Inferior parietal cortex (tissue), 1 donor: ENCODE measurements around the gene USH1G.
"Not testable (repeated sequence)": the region's sequence is repeated elsewhere in the genome, so short reads cannot be mapped to it uniquely, and the experiment has no call there.

Experiments used
- DNase-seq: peaks from one replicate; pipeline ENCODE4 v3.0.0-alpha.2; 2016; ENCODE audit errors: extremely low spot score

Gene USH1G

DNA sequence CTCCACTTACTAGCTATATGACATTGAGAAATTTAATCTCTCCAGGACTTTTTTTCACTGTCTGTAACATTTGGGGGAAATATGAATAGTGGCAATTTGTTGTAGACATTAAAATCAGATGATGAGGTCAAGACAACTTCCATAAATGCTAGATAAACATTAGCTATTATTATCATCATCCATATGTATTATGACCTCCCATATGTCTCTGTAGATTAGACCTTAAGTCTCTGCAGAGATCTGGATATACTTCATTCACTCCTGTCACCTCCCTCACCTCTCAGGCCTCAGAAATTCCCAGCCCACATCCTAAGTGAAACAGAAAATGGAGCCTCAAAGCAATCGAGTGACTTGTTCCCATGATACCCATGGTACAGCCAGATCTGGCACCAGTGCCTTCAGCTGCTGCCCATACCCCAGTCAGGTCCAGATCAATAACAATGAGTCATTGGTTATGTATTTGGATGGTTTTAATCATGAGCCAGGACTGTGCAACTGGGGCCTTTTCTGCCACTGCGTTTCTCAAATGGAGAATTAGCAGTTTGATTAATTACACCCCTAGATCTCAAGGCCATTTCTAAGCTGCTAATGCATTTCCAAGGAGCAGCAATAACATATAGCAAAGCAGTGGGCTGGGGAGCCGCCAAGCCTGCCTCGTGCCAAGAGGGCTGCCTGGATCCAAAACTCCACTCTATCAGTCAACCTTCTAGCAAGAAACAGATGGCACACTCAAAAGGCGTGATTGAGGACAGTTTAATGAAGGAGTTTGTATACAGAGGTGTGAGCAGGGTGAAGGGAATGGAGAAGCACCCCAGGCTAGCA is 47.7 kb downstream of the USH1G start:
- no peak for DNase-seq

GRCh38 chr17:74874615-74875037 is 48.4 kb downstream of the USH1G start:
- no peak for DNase-seq

DNA sequence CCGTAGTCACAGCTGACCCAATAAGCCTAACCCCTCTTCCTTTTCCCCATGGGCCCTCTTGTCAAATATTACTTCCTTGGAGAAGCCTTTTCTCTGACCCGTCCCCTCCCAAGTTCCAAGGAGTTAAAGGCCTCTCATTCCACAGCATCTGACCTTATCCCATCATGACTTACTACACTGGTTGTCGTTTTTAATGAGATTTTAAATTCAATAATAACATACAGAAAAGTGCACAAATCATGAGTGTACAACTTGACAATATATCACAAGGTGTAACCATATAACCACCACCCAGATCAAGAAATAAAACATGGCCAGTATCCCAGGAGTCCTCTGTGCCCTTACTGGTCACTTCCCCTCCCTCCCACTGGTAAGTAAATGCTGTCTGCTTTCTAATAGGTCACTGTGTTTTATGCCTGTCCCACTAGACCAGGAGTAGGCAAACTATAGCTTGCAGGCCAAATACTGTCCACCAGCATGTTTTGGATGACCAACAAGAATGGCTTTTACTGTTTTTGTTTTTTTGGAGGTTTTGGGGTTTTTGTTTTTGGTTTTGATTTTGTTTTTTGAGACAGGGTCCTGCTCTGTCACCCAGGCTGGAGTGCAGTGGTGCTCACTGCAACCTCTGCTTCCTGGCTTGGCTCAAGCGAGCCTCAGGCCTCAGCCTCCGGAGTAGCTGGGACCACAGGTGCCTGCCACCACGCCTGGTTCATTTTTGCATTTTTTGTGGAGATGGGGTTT is 49.0 kb downstream of the USH1G start:
- DNase-seq = no peak

DNA sequence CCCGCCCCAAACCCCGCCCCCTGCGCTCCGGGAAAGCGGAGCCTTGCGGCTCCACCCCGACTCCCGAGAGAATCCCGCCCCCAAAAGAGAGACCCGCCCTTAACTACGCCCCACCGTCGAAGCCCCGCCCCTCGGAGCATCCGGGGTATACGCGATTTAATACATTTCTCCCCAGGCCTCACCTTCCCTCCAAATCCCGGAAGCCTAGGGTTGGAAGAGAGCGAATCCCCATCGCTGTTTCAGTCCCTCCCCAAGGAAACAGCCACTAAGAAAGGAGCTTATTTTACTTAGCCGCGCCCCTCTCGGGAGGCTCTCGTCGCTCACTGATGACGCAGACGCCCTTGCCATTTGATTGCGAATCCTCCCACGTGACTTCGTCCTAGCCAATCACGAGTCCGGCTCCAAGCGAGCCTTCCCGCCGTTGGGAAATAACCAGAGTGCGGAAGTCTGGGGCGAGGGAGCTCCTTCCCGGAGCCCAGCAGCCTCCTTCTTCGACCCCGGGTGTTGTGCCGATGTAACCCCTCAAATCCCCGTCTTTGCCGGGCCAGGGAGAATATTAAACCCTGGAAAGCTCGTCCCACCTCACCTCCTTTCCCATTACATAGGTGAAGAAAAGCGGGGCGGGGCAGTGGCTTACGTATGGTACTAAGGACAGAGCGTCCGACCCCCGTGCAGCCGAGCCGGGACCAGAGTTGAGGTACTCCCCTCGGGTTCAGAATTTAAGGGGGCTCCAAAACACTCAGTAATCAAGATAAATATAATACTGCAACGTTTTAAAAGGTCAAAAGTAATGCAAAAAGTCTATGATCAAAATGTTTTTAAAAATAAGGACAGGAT is 49.8 kb downstream of the USH1G start:
- peak; percentile 100 for DNase-seq

- DNase-seq = no peak
These were observed 50.6 kb downstream of the USH1G start, which contains the start of gene FDXR for GRCh38 chr17:74872313-74873036. Gene FDXR (minus strand): TSS chr17:74872994. CDS start chr17:74872944, 50 bp downstream.

- DNase-seq = no peak
These were observed 51.5 kb downstream of the USH1G start for GRCh38 chr17:74871356-74872076.

DNA sequence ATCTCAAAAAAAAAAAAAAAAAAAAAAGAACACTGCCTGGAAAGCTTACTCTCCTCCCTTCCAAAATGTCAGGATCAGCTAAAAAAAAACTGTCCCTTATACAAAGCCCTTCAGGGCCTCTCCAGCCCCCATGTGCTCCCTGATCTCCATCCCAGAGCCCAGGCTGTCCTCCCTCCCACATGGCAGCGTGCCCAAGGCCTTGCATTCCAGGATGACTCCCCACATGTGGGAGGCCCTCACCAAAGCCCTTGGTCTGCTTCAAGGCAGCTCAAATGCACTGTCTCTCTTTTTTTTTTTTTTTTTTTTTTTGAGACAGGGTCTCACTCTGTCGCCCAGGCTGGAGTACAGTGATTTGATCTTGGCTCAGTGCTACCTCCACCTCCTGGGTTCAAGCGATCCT is 52.5 kb downstream of the USH1G start:
- no peak for DNase-seq

DNA sequence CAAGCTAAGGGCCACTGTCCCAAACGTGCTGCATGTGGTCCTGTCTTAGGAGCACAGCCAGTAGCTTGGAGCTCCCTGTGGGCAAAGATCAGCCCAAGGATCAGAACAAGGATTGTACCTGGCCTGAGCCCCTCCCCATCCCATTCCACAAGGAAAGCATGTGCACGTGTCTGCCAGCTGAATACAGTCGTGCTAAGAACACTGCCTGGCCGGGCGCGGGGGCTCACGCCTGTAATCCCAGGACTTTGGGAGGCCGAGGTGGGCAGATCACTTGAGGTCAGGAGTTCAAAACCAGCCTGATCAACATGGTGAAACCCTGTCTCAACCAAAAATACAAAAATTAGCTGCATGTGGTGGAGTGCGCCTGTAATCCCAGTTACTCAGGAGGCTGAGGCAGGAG is 53.0 kb downstream of the USH1G start:
- not testable (repeated sequence) for DNase-seq

- no peak for DNase-seq
These were observed 54.2 kb downstream of the USH1G start for GRCh38 chr17:74868908-74869255.

GRCh38 chr17:74868251-74868907 is 54.7 kb downstream of the USH1G start:
- no peak for DNase-seq

DNA sequence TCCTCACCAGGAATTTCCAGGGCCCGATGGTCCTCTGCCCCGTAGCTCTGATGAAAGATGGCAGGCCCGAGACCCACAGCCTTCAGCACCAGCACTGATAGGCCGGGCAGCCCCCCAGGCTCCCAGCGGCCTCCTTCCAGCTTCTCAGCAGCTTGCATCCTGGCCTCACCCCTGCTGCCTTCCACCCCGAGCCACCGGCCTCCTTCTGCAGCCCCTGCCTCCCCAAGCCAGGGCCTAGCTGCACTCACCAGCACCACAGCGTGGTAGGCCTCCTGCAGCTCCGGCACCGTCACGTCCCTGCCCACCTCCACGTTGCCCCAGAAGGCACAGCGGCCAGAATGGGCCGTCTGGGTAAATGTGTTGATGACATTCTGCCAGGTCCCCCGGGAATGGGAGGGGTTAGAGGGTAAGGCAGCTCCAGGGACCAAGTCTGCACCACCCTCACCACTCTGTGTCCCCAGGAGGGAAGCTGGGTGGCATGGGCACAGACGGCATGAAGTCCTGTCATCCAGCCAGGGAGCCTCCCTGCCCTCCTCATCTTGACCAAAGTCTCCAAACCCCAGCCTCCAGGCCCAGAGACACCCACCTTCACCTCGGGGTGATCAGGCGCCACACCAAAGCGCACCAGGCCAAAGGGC is 56.7 kb downstream of the USH1G start:
- no peak for DNase-seq
